HepG2 (cell line): Measurements from ENCODE around the gene VAC14. TPM values are rescaled to one million over a fixed set of nuclear protein-coding genes. Genes with fewer than 3 reads are reported as not detected.

ENCODE experiments used
- ATAD3A ChIP-seq: sonication (generic); formaldehyde crosslinking; IDR thresholded peaks from 2 replicates; pipeline ENCODE4 v1.4.0; 2020; ENCODE audit warnings: missing genetic modification reagents
- ATF2 ChIP-seq: sonication (generic); formaldehyde crosslinking; IDR thresholded peaks from 2 replicates; pipeline ENCODE4 v1.4.0; 2020; ENCODE audit warnings: missing genetic modification reagents
- CREB1 ChIP-seq, 2 experiments: fragments of 450-650 bp in 1 of 2; IDR thresholded peaks; 2 replicates each; pipeline ENCODE4 v1.6.1; 2016 to 2017; ENCODE audit warnings: control low read depth in 1 of 2, mild to moderate bottlenecking in 1 of 2, missing compliant biosample characterization in 1 of 2, missing genetic modification characterization in 1 of 2
- FOSL2 ChIP-seq: sonication (generic); formaldehyde crosslinking; IDR thresholded peaks from 2 replicates; pipeline ENCODE4 v1.4.0; 2020; ENCODE audit warnings: missing genetic modification reagents
- FOXP1 ChIP-seq, 2 experiments: fragments of 450-650 bp in 1 of 2; IDR thresholded peaks; 2 replicates each; pipeline ENCODE4 v1.6.1; 2017 to 2018; ENCODE audit warnings: antibody characterized with exemption in 1 of 2
- GABPB1 ChIP-seq: IDR thresholded peaks from 2 replicates; pipeline ENCODE4 v1.6.1; 2016; ENCODE audit warnings: mild to moderate bottlenecking, missing genetic modification reagents, moderate library complexity, missing compliant biosample characterization
- IRF1 ChIP-seq: sonication (generic); formaldehyde crosslinking; IDR thresholded peaks from 2 replicates; pipeline ENCODE4 v1.4.0; 2020; ENCODE audit warnings: low read depth, mild to moderate bottlenecking, missing genetic modification reagents
- MEF2D ChIP-seq: sonication (generic); formaldehyde crosslinking; IDR thresholded peaks from 2 replicates; pipeline ENCODE4 v1.5.1; 2020; ENCODE audit warnings: mild to moderate bottlenecking, missing genetic modification reagents
- NCOA2 ChIP-seq: sonication (generic); formaldehyde crosslinking; IDR thresholded peaks from 2 replicates; pipeline ENCODE4 v1.8.0; 2022; ENCODE audit warnings: inconsistent platforms
- POLR2A ChIP-seq, 2 experiments: IDR thresholded peaks; 2 replicates each; pipeline ENCODE4 v1.6.1; 2011; ENCODE audit warnings: low read depth in 2 of 2, low read length in 2 of 2, mild to moderate bottlenecking in 1 of 2, moderate library complexity in 1 of 2; ENCODE audit not compliant: insufficient read depth in 1 of 2
- RERE ChIP-seq: IDR thresholded peaks from 2 replicates; pipeline ENCODE4 v1.6.1; 2016; ENCODE audit warnings: low read depth, missing genetic modification reagents, missing compliant biosample characterization
- RFX5 ChIP-seq: IDR thresholded peaks from 2 replicates; pipeline ENCODE4 v1.6.1; 2011; ENCODE audit warnings: low read depth, low read length, improper control_type of control experiment
- SP140L ChIP-seq: sonication (generic); formaldehyde crosslinking; IDR thresholded peaks from 2 replicates; pipeline ENCODE4 v1.4.0; 2020; ENCODE audit warnings: missing genetic modification reagents, borderline replicate concordance
- SUZ12 ChIP-seq: fragments of 150-350 bp; IDR thresholded peaks from 2 replicates; pipeline ENCODE4 v1.6.1; 2014; ENCODE audit warnings: low read depth, low read length
- TAF1 ChIP-seq: sonication (generic); formaldehyde crosslinking; IDR thresholded peaks from 2 replicates; pipeline ENCODE4 v1.4.0; 2020; ENCODE audit warnings: missing genetic modification reagents
- TFAP4 ChIP-seq: sonication (generic); IDR thresholded peaks from 2 replicates; pipeline ENCODE4 v1.6.1; 2016; ENCODE audit warnings: low read depth, borderline replicate concordance
- ZBTB25 ChIP-seq: IDR thresholded peaks from 2 replicates; pipeline ENCODE4 v1.6.1; 2018; ENCODE audit warnings: missing genetic modification reagents
- ZNF274 ChIP-seq: sonication (generic); formaldehyde crosslinking; IDR thresholded peaks from 2 replicates; pipeline ENCODE4 v1.5.1; 2020; ENCODE audit warnings: mild to moderate bottlenecking, missing genetic modification reagents
- ZNF660 ChIP-seq: sonication (generic); formaldehyde crosslinking; IDR thresholded peaks from 2 replicates; pipeline ENCODE4 v1.5.1; 2020; ENCODE audit warnings: mild to moderate bottlenecking, low read depth, missing genetic modification reagents, borderline replicate concordance
- ZNF83 ChIP-seq: sonication (generic); formaldehyde crosslinking; IDR thresholded peaks from 2 replicates; pipeline ENCODE4 v1.4.0; 2020; ENCODE audit warnings: missing genetic modification reagents, mild to moderate bottlenecking, borderline replicate concordance
- polyA plus RNA-seq, 8 experiments: library from polyadenylated mRNA; depleted of rRNA in 3 of 8; stranded (reverse) in 7 of 8; unstranded in 1 of 8; fragments of >200 nt; fragmentation: Illumina TruSeq in 4 of 8; extraction: Trizol in 4 of 8; gene quantifications; 2 replicates each; pipeline versions ENCODE4 v1.2.1 to v1.2.3, GENCODE V29; 2011 to 2016; ENCODE audit warnings: low read depth in 4 of 8, missing spikeins in 1 of 8, mixed read lengths in 1 of 8; ENCODE audit not compliant: insufficient read depth in 1 of 8
- total RNA-seq, 5 experiments: library from RNA; depleted of rRNA; stranded (reverse); fragments of >200 nt; fragmentation: Illumina TruSeq; extraction: Trizol; gene quantifications; 2 replicates each; pipeline ENCODE4 v1.2.3, GENCODE V29; 2016; ENCODE audit warnings: low read depth in 1 of 5

VAC14 gene
- total and polyA plus RNA-seq, 2 of the 13 experiments (the other 11 are each of a cell fraction or from before 2014, with no cell fraction given): 23.5 to 24.6 TPM

- TF ChIP-seq RERE (no peak), ZNF83 (CRISPR knock-in tag) (no peak), FOSL2 (CRISPR knock-in tag) (peak; percentile 0), ZNF660 (CRISPR knock-in tag) (no peak), CREB1 (IDR thresholded peaks at IDR 0.05) (no peak), CREB1 (CRISPR knock-in tag; IDR thresholded peaks at IDR 0.05) (no peak), MEF2D (CRISPR knock-in tag) (peak; percentile 45), ATF2 (CRISPR knock-in tag) (peak; percentile 30; the same call in 1 of the 2 replicates), ATAD3A (CRISPR knock-in tag) (no peak), RFX5 (no peak), IRF1 (CRISPR knock-in tag) (no peak), NCOA2 (CRISPR knock-in tag) (peak; percentile 65), FOXP1 (IDR thresholded peaks at IDR 0.05) (no peak), FOXP1 (CRISPR knock-in tag; IDR thresholded peaks at IDR 0.05) (no peak), POLR2A (IDR thresholded peaks at IDR 0.05; ENCODE audit: insufficient read depth in 1 of 2, low read depth in 2 of 2, low read length in 2 of 2) (peak in 1 of 2 experiments; percentile 51; a peak in 2 of 4 replicates), GABPB1 (peak; percentile 16; the same call in 1 of the 2 replicates), ZBTB25 (no peak), SP140L (CRISPR knock-in tag) (no peak), ZNF274 (CRISPR knock-in tag) (peak; percentile 78), TAF1 (peak; percentile 45; the same call in 1 of the 2 replicates), TFAP4 (no peak; the same call in 1 of the 2 replicates), SUZ12 (no peak)
Observed at GRCh38 chr16:70683146-70683944, 117.6 kb downstream of the VAC14 start (continued).
